Smooth muscle cell of the pulmonary artery (primary cell): Measurements from ENCODE around the gene AIMP1. TPM values are rescaled to one million over a fixed set of nuclear protein-coding genes. Genes with fewer than 3 reads are reported as not detected.

Source experiments
- total RNA-seq: library from RNA; depleted of rRNA; stranded (reverse); fragments of >200 nt; gene quantifications from 2 replicates; pipeline ENCODE4 v1.2.3, GENCODE V29; 2014

AIMP1 gene
- 15.8 and 17.7 TPM in 2 replicates for total RNA-seq

DNA sequence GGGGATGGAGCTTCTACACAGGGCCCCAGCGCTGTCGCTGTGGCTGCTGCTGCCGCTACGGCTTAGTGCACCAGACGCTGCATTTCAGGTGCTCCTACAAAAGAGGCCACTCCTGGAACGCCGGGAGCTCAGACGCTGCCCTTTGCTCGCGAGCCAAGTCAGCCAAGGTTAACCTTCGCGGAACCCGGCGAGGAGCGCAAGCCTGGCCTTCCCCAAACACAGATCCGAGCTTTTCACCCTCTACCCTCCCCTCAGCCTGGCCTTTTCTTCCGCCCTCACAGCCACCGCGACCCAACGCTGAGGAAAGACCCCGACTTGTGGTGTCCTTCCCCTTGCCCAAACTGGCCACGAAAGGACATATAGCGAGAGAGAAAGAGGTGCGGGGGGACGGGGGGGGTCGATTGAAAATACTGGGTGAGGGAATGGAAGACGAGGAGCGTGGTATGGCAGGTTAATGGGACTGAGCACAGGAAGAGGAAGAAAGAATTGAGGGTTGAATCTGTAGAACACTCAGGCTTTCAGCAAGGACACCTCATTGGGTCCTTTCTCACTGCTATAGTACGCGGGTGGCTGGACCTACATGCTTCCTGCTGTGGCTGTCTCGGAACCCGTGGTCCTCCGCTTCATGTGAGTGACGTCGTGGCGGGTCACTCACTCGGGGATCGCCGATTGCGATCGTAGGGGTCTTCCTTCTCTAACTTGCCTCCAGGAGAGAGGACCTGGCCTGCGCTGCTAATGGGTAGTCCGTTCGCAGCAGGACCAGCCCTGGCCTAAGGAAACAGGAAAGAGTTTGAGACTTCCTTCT is at the start of gene AIMP1, which contains the start of gene TBCK:
AIMP1 (plus strand) TSS at position 583 of the 805 bp plus-strand sequence. CDS start 8,460 bp downstream, outside the sequence.
TBCK (minus strand) TSS at position 242 of the 805 bp plus-strand sequence. CDS start 7,249 bp downstream, outside the sequence.

DNA sequence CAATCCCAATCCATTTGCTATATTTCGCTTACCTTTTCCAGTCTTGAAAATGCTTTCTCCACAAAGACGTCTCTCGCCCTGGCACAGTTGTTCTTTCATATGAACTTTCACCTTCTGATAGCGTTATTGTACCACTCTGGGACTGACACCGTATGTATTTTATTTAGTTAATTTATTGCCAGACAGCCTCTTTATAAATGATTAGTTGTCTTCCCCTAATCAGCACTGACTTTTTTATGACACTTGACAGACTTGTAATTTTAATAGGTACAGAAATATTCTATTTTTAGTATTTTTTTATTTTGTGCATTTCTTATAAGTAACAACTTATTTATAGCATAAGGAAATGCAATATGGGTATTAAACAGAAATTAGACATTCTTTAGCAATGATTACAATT is 52.3 kb downstream of the AIMP1 start, which contains the start of gene GIMD1:
GIMD1 (minus strand) TSS at position 101 of the 400 bp plus-strand sequence. CDS start 1,343 bp downstream, outside the sequence.

Other genes with a start within 250 kb of the AIMP1 start
- gene TBCK, start 341 bp upstream of the AIMP1 start, total RNA-seq: 55.9 and 65.1 TPM in 2 replicates
- gene GIMD1, start 52.2 kb downstream of the AIMP1 start, total RNA-seq: not detected in 2 replicates